C4-2B (cell line): ENCODE data around the gene HKDC1.

ENCODE experiments used
- CTCF ChIP-seq: fragments of 450-650 bp; conservative IDR thresholded peaks from 2 replicates; pipeline ENCODE4 v1.5.1; 2017; ENCODE audit warnings: mild to moderate bottlenecking
- ZFX ChIP-seq: fragments of 450-650 bp; IDR thresholded peaks from 2 replicates; pipeline ENCODE4 v1.6.1; 2017

- TF ChIP-seq CTCF (no peak), ZFX (no peak)
Observed at GRCh38 chr10:69186524-69186923, 33.6 kb upstream of the HKDC1 start.
